Spleen (tissue), 3 donors: ENCODE measurements around the gene OLA1.

Source experiments
- POLR2A ChIP-seq, 3 donors: fragments of 450-650 bp; IDR thresholded peaks; one replicate each; pipeline ENCODE4 v1.5.1; 2017; ENCODE audit warnings: antibody characterized with exemption in 3 of 3, mild to moderate bottlenecking in 1 of 3
- POLR2AphosphoS5 ChIP-seq, 3 donors: sonication (generic); formaldehyde crosslinking; IDR thresholded peaks; one replicate each; pipeline ENCODE4 v1.5.1; 2017; ENCODE audit warnings: antibody characterized with exemption in 3 of 3

GRCh38 chr2:174210862-174211261 is 37.5 kb downstream of the OLA1 start:
- no peak for TF ChIP-seq POLR2A (IDR thresholded peaks at IDR 0.05)
- no peak for TF ChIP-seq POLR2AphosphoS5 (IDR thresholded peaks at IDR 0.05)
